GM12892 (cell line): ENCODE data around the gene CKS1B.
A peak's percentile ranks its signal among the peaks of the same experiment; 100 is the strongest.

Experiments used
- POLR2A ChIP-seq: IDR thresholded peaks from 2 replicates; pipeline ENCODE4 v1.6.1; 2011; ENCODE audit warnings: low read depth, low read length, control low read depth
- POLR2AphosphoS5 ChIP-seq: IDR thresholded peaks from 2 replicates; pipeline ENCODE4 v1.6.1; 2011; ENCODE audit warnings: low read depth, low read length, control low read depth

- peak; percentile 82 for TF ChIP-seq POLR2AphosphoS5
- peak; percentile 90 for TF ChIP-seq POLR2A
These were observed 13.0 kb upstream of the CKS1B start, which contains the start of gene PYGO2 for GRCh38 chr1:154961207-154962155.
